Measurements from ENCODE around the gene OBP2B. TPM values are rescaled to one million over a fixed set of nuclear protein-coding genes. Genes with fewer than 3 reads are reported as not detected.
A peak's percentile ranks its signal among the peaks of the same experiment; 100 is the strongest.

OBP2B gene
- total RNA-seq, 1 donor from 2014 or later = not detected

GRCh38 chr9:133163504-133164172 is 45.4 kb downstream of the OBP2B start, which contains the start of gene GBGT1:
GBGT1 (minus strand) TSS chr9:133163914; CDS start chr9:133162412, 1,502 bp downstream.
- H3K27me3 ChIP-seq = no peaks in the 10 kb centered on the region
- H3K9me3 ChIP-seq = no peaks in the 10 kb centered on the region
- H3K4me3 ChIP-seq = peak within 1 kb of the TSS; percentile 71
- ATAC-seq (peak; percentile 83), DNase-seq (peak; percentile 87)
- H3K4me1 ChIP-seq = peaks cover 14% of the 10 kb centered on the region
- no peak for TF ChIP-seq CTCF (IDR thresholded peaks at IDR 0.05)
- no peaks in the 10 kb centered on the region for H3K36me3 ChIP-seq
- intact Hi-C loops (cut with DNase I) = no loop called here
- peak within 1 kb of the TSS; percentile 74 for H3K27ac ChIP-seq

GRCh38 chr9:133162861-133163503 is 46.1 kb downstream of the OBP2B start:
- peak; percentile 65 for DNase-seq
- no peak for ATAC-seq
- TF ChIP-seq CTCF (IDR thresholded peaks at IDR 0.05) = no peak
- intact Hi-C loops (cut with DNase I) = no loop called here
- Histone ChIP-seq H3K4me1 (peaks cover 14% of the 10 kb centered on the region), H3K27ac (peak overlapping the region; percentile 74), H3K27me3 (no peaks in the 10 kb centered on the region), H3K36me3 (no peaks in the 10 kb centered on the region), H3K9me3 (no peaks in the 10 kb centered on the region), H3K4me3 (peak overlapping the region; percentile 71)

- DNase-seq = peak; percentile 40
Observed at GRCh38 chr9:133161547-133161950, 47.5 kb downstream of the OBP2B start.

GRCh38 chr9:133160742-133161546 is 48.1 kb downstream of the OBP2B start:
- peak; percentile 89 for ATAC-seq
- peak; percentile 81 for DNase-seq
- Histone ChIP-seq H3K27ac (peak overlapping the region; percentile 30), H3K4me3 (no peak overlapping the region), H3K36me3 (no peaks in the 10 kb centered on the region), H3K4me1 (peaks cover 14% of the 10 kb centered on the region), H3K9me3 (no peaks in the 10 kb centered on the region), H3K27me3 (no peaks in the 10 kb centered on the region)
- TF ChIP-seq CTCF (IDR thresholded peaks at IDR 0.05) = peak; percentile 76
- intact Hi-C loops (cut with DNase I) = no loop called here

More at GRCh38 chr9:133161547-133161950, 47.5 kb downstream of the OBP2B start:
- H3K27me3 ChIP-seq = no peaks in the 10 kb centered on the region
- no peak overlapping the region for H3K27ac ChIP-seq
- ATAC-seq = no peak
- no peak overlapping the region for H3K4me3 ChIP-seq
- H3K4me1 ChIP-seq = peaks cover 14% of the 10 kb centered on the region
- intact Hi-C loops (cut with DNase I) = no loop called here
- no peaks in the 10 kb centered on the region for H3K36me3 ChIP-seq
- no peak for TF ChIP-seq CTCF (IDR thresholded peaks at IDR 0.05)
- H3K9me3 ChIP-seq = no peaks in the 10 kb centered on the region

GRCh38 chr9:133158695-133159094 is 50.4 kb downstream of the OBP2B start:
- H3K4me3 ChIP-seq = no peak overlapping the region
- no peak overlapping the region for H3K27ac ChIP-seq
- TF ChIP-seq CTCF (IDR thresholded peaks at IDR 0.05) = no peak
- peaks cover 4% of the 10 kb centered on the region for H3K4me1 ChIP-seq
- intact Hi-C loops (cut with DNase I) = no loop called here
- H3K36me3 ChIP-seq = no peaks in the 10 kb centered on the region
- no peak for ATAC-seq
- H3K9me3 ChIP-seq = no peaks in the 10 kb centered on the region
- H3K27me3 ChIP-seq = no peaks in the 10 kb centered on the region
- peak; percentile 8 for DNase-seq

Other genes starting within 250 kb of the OBP2B start
- 0.52 TPM for gene GFI1B, start 230.6 kb downstream of the OBP2B start, total RNA-seq
- 41.7 TPM for gene GTF3C5, start 178.3 kb downstream of the OBP2B start, total RNA-seq
- 0.75 TPM for gene CEL, start 147.3 kb downstream of the OBP2B start, total RNA-seq
- gene RALGDS, start 88.0 kb downstream of the OBP2B start, total RNA-seq = 66.3 TPM
- 27.4 TPM for gene GBGT1, start 45.3 kb downstream of the OBP2B start, total RNA-seq
- gene ABO, start 66.0 kb upstream of the OBP2B start, total RNA-seq = 16.8 TPM
- gene SURF6, start 126.9 kb upstream of the OBP2B start, total RNA-seq = 15.9 TPM
- 25.8 TPM for gene MED22, start 138.9 kb upstream of the OBP2B start, total RNA-seq
- 1,380 TPM for gene RPL7A, start 139.0 kb upstream of the OBP2B start, total RNA-seq
- gene SURF1, start 147.2 kb upstream of the OBP2B start, total RNA-seq = 43.9 TPM
- 12.0 TPM for gene SURF2, start 147.3 kb upstream of the OBP2B start, total RNA-seq
- 142 TPM for gene SURF4, start 166.8 kb upstream of the OBP2B start, total RNA-seq
- gene STKLD1, start 167.1 kb upstream of the OBP2B start, total RNA-seq = 1.2 TPM
- 22.6 TPM for gene REXO4, start 208.8 kb upstream of the OBP2B start, total RNA-seq
- 2.0 TPM for gene ADAMTS13, start 213.1 kb upstream of the OBP2B start, total RNA-seq

Data from upper lobe of right lung (tissue), 1 donor.